Glomerular visceral epithelial cell (primary cell): Measurements from ENCODE around the gene LILRA5.
"Not testable (repeated sequence)": the region's sequence is repeated elsewhere in the genome, so short reads cannot be mapped to it uniquely, and the experiment has no call there.

ENCODE experiments used
- DNase-seq: peaks from one replicate; pipeline ENCODE4 v3.0.0-alpha.2; 2016; ENCODE audit errors: extremely low spot score

Gene LILRA5

GRCh38 chr19:54312436-54313377, at the start of gene LILRA5:
Gene LILRA5, minus strand, starts transcription at chr19:54313166. Its CDS starts 147 bp downstream, at chr19:54313019.
- DNase-seq = no peak

GRCh38 chr19:54361680-54362422, 48.9 kb upstream of the LILRA5 start:
- DNase-seq = not testable (repeated sequence)

- DNase-seq = not testable (repeated sequence)
These were observed 46.3 kb upstream of the LILRA5 start for GRCh38 chr19:54359149-54359820.

- no peak for DNase-seq
These were observed 44.4 kb upstream of the LILRA5 start for GRCh38 chr19:54357381-54357780.

GRCh38 chr19:54356444-54357056, 43.6 kb upstream of the LILRA5 start:
- DNase-seq = no peak

GRCh38 chr19:54355675-54356074, 42.7 kb upstream of the LILRA5 start:
- DNase-seq = no peak

GRCh38 chr19:54354761-54355160, 41.8 kb upstream of the LILRA5 start:
- DNase-seq = no peak

GRCh38 chr19:54352546-54352945, 39.6 kb upstream of the LILRA5 start:
- no peak for DNase-seq

- no peak for DNase-seq
These were observed 39.1 kb upstream of the LILRA5 start for GRCh38 chr19:54352041-54352440.

GRCh38 chr19:54351474-54351873, 38.5 kb upstream of the LILRA5 start:
- DNase-seq = no peak

GRCh38 chr19:54345938-54346386, 33.0 kb upstream of the LILRA5 start:
- DNase-seq = no peak

- DNase-seq = no peak
These were observed 30.9 kb upstream of the LILRA5 start for GRCh38 chr19:54343868-54344267.

- DNase-seq = no peak
These were observed 28.3 kb upstream of the LILRA5 start for GRCh38 chr19:54341295-54341694.

- no peak for DNase-seq
These were observed 26.8 kb upstream of the LILRA5 start for GRCh38 chr19:54339646-54340358.

- DNase-seq = no peak
These were observed 25.6 kb upstream of the LILRA5 start for GRCh38 chr19:54338521-54338920.

- no peak for DNase-seq
These were observed 24.9 kb upstream of the LILRA5 start for GRCh38 chr19:54337858-54338230.

GRCh38 chr19:54336893-54337857, 24.2 kb upstream of the LILRA5 start:
- no peak for DNase-seq

- no peak for DNase-seq
These were observed 23.3 kb upstream of the LILRA5 start for GRCh38 chr19:54335979-54336892.

GRCh38 chr19:54335164-54335563, 22.2 kb upstream of the LILRA5 start:
- no peak for DNase-seq
